ENCODE results near the gene ERLEC1.

GRCh38 chr2:53739032-53739431 is 47.8 kb upstream of the ERLEC1 start:
- TF ChIP-seq CTCF (IDR thresholded peaks at IDR 0.05; ENCODE audit: borderline replicate concordance, extremely low read depth, low read length, poor library complexity, severe bottlenecking) (no peak), EZH2 (IDR thresholded peaks at IDR 0.05; ENCODE audit: borderline replicate concordance, low read depth, low read length, severe bottlenecking) (no peak)
